IPS-18a (cell line): ENCODE measurements around the gene RAD9A.

ENCODE experiments used
- H3K27ac ChIP-seq: one replicate; pipeline ENCODE4 v1.5.1; 2013; ENCODE audit warnings: low read length
- H3K27me3 ChIP-seq: one replicate; pipeline ENCODE4 v1.6.1; 2013; ENCODE audit warnings: mild to moderate bottlenecking, low read length; ENCODE audit not compliant: control insufficient read depth, insufficient read depth
- H3K36me3 ChIP-seq: one replicate; pipeline ENCODE4 v1.6.1; 2013; ENCODE audit warnings: low read depth, low read length; ENCODE audit not compliant: control insufficient read depth
- H3K4me1 ChIP-seq: one replicate; pipeline ENCODE4 v1.6.1; 2013; ENCODE audit warnings: low read depth, low read length; ENCODE audit not compliant: control insufficient read depth
- H3K4me3 ChIP-seq: one replicate; pipeline ENCODE4 v1.5.1; 2013; ENCODE audit warnings: low read length
- H3K9ac ChIP-seq: one replicate; pipeline ENCODE4 v1.6.1; 2013; ENCODE audit warnings: mild to moderate bottlenecking, low read length, moderate library complexity
- H3K9me3 ChIP-seq: one replicate; pipeline ENCODE4 v1.6.1; 2013; ENCODE audit warnings: low read depth, low read length; ENCODE audit not compliant: control insufficient read depth

Gene RAD9A

DNA sequence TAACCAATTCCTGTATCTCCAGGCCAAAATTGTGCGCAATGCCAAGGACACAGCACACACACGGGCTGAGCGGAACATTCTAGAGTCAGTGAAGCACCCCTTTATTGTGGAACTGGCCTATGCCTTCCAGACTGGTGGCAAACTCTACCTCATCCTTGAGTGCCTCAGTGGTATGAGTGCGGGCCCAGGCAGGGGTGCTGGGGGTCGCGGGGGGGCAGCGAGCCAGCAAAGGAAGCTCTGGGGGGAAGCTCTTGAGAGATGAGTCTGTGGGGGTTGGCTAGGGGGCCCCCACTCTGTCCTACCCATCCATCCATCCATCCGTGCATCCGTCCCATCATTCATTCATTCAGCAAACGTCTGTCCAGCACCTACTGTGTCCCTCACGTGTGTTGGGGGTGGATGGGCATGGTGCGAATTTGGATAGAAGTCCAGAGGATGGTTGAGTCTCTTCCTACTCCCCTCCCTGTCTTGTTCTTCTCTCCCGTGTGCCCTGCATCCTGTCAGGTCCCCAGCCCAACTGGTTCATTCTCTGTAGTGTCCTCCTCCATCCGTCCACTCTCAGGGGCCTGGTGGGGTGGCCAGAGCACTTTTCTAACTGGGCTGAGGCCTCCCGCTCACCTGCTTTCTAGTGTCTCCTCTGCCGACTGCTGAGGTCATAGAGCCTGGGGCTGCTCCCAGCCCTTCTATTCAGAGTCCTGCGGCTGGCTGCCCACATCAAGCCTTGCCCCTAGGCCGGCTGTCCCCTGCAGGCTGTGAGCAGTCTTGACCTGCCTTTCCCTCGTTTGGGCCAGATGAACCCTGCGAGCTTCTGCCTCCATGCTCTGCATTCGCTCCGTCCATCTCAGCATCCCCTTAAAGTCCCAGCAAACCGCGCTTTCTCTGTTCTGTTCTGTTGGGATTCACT is 39.8 kb downstream of the RAD9A start:
- H3K9ac ChIP-seq: no peak overlapping the region
- H3K27ac ChIP-seq: no peak overlapping the region
- H3K27me3 ChIP-seq: no peaks in the 10 kb centered on the region
- peaks cover 19% of the 10 kb centered on the region for H3K36me3 ChIP-seq
- H3K4me3 ChIP-seq: no peak overlapping the region
- no peaks in the 10 kb centered on the region for H3K4me1 ChIP-seq
- no peaks in the 10 kb centered on the region for H3K9me3 ChIP-seq

DNA sequence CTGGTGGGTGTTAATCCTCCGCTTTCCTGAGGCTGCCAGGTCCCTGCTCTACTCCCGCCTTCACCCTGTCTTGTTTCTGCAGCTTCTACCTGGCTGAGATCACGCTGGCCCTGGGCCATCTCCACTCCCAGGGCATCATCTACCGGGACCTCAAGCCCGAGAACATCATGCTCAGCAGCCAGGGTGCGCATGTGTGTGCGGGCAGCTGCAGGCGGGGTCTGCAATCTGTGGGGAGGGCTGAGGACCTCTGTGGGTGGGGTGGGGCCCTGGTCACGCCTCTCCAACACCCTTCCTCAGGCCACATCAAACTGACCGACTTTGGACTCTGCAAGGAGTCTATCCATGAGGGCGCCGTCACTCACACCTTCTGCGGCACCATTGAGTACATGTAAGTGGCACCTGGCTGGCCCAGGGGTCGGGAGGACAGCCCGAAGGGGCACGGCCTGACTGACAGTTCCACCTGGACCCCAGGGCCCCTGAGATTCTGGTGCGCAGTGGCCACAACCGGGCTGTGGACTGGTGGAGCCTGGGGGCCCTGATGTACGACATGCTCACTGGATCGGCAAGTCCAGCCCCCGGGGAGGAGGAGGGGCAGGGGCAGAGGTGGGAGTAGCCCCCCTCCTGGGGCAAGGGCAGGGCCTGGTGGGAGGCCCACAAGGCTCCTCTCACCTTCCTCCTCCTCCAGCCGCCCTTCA is 41.0 kb downstream of the RAD9A start:
- Histone ChIP-seq H3K27me3 (no peaks in the 10 kb centered on the region), H3K9me3 (no peaks in the 10 kb centered on the region), H3K27ac (no peak overlapping the region), H3K9ac (no peak overlapping the region), H3K4me3 (no peak overlapping the region), H3K4me1 (no peaks in the 10 kb centered on the region), H3K36me3 (peaks cover 22% of the 10 kb centered on the region)

DNA sequence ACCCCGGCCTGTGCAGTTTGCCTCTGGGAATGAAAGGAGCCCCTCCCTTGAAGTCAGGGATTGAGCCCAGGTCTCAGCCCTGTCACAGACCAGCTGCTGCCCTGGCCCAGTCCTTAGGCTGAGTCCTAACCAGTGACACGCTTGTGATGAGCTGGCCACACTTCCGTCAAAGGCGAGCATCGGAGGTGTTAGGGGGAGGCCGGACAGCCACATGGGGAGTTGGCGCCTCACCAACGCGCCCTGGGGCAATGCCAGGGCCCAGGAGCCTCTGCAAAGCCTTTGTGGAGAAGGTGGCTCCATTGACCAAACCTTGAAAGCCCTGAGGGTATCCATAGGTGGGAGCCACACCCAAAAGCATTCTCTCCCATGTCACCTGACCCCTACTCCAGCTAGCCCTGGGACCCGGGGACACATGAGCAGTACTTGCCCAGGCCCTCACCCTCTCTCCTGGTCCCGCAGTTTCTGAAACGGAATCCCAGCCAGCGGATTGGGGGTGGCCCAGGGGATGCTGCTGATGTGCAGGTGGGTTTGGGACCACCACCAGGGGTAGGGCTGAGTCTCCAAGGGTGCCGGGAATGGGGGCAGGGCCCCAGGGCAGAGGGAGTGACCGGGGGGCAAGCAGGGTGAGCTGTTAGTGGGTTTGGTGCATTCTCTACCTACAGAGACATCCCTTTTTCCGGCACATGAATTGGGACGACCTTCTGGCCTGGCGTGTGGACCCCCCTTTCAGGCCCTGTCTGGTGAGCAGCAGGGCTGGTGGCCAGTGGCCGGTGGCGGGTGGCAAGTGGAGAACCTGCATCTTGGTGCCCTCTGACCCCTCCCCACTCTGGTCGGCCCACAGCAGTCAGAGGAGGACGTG is 42.0 kb downstream of the RAD9A start:
- Histone ChIP-seq H3K36me3 (peaks cover 24% of the 10 kb centered on the region), H3K9ac (no peak overlapping the region), H3K4me3 (no peak overlapping the region), H3K9me3 (no peaks in the 10 kb centered on the region), H3K27me3 (no peaks in the 10 kb centered on the region), H3K27ac (no peak overlapping the region), H3K4me1 (no peaks in the 10 kb centered on the region)

GRCh38 chr11:67434395-67434881 is 42.7 kb downstream of the RAD9A start:
- H3K9me3 ChIP-seq: no peaks in the 10 kb centered on the region
- no peaks in the 10 kb centered on the region for H3K27me3 ChIP-seq
- H3K4me3 ChIP-seq: no peak overlapping the region
- H3K4me1 ChIP-seq: no peaks in the 10 kb centered on the region
- no peak overlapping the region for H3K9ac ChIP-seq
- H3K27ac ChIP-seq: no peak overlapping the region
- peaks cover 24% of the 10 kb centered on the region for H3K36me3 ChIP-seq

DNA sequence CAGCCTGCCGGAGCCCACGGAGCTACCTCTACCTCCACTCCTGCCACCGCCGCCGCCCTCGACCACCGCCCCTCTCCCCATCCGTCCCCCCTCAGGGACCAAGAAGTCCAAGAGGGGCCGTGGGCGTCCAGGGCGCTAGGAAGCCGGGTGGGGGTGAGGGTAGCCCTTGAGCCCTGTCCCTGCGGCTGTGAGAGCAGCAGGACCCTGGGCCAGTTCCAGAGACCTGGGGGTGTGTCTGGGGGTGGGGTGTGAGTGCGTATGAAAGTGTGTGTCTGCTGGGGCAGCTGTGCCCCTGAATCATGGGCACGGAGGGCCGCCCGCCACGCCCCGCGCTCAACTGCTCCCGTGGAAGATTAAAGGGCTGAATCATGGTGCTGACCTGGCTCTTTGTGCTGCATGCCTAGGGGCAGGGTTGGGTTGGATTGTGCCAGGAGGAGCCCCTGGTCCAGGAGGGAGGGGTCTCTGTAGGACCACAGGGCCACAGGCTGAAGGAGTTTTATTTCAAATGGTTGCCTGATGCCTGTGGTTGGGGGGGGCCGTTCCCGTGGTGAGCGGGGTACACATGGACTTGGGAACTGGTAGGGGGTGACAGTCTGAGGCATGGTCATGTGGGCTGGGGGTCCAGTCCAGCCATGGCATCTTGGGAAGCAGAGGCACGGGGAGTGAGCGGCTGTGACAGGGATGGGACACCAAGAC is 43.4 kb downstream of the RAD9A start:
- Histone ChIP-seq H3K36me3 (peaks cover 24% of the 10 kb centered on the region), H3K27me3 (no peaks in the 10 kb centered on the region), H3K4me3 (no peak overlapping the region), H3K27ac (no peak overlapping the region), H3K4me1 (no peaks in the 10 kb centered on the region), H3K9ac (no peak overlapping the region), H3K9me3 (no peaks in the 10 kb centered on the region)

DNA sequence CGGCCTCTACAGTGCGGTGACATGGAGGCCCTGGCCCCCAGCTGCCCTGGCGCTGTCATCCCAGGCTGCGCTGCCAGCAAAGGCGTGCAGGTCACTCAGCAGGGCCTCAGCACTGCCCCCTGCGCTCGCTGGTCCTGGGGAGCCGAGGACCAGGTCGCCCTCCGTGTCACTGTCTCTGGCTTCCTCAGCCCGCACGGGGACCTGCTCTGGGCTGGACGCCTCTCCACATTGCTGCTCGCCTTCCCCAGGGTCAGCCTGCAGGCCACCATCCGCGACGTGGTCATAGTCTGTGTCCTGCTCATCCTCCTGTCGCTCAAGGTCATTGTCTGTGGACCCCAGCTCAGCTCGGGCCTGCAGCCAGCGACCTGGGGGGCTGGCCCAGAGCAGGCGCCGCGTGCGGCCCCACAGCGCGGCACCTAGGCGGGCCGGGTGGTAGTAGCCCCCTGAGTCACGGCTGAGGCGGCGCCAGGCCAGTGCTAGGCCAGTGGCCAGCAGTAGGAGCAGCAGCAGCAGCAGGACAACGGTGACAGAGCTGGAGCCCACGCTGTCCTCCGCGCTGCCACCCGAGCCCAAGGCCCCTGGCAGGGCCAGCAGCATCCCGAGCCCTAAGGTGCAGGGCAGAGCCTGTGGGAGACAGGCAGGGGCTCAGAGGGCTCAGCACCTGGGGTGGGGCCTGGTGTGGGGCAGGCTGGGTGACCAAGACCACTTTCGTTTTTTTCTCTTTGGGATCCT is 44.1 kb downstream of the RAD9A start:
- H3K9ac ChIP-seq: no peak overlapping the region
- no peaks in the 10 kb centered on the region for H3K4me1 ChIP-seq
- no peaks in the 10 kb centered on the region for H3K27me3 ChIP-seq
- H3K4me3 ChIP-seq: no peak overlapping the region
- H3K27ac ChIP-seq: no peak overlapping the region
- peaks cover 30% of the 10 kb centered on the region for H3K36me3 ChIP-seq
- H3K9me3 ChIP-seq: no peaks in the 10 kb centered on the region

DNA sequence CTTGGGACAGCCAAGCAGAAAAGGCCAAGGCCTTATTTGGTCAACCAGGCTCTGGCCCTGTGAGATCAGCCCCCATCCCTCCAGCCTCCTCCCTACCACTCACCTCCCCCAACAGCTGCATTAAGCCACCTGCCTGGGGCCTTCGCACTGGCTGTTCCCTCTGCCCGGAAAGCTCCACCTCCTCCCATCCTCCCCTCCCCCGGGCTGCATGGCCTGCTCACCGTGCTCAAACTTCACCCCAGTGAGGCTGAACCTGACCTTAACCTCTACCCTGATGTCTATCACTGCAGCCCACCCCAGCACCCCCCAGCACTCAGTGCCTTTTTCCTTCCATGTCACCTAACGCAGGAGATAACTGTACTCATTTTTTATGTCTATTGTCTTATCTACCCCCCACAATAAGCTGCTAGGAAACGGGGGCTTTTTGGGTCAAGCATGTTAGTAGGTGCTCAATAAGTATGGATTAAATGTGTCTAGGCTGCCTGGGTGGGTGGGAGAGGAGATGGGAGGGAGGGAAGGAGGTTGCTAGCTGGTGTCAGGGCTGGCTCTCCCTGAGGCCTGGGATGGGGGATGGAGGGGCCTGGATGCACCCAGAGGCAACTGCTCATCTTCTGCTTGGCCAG is 44.8 kb downstream of the RAD9A start:
- Histone ChIP-seq H3K4me1 (no peaks in the 10 kb centered on the region), H3K36me3 (peaks cover 30% of the 10 kb centered on the region), H3K4me3 (no peak overlapping the region), H3K27me3 (no peaks in the 10 kb centered on the region), H3K27ac (peak overlapping the region; percentile 30), H3K9me3 (no peaks in the 10 kb centered on the region), H3K9ac (no peak overlapping the region)

DNA sequence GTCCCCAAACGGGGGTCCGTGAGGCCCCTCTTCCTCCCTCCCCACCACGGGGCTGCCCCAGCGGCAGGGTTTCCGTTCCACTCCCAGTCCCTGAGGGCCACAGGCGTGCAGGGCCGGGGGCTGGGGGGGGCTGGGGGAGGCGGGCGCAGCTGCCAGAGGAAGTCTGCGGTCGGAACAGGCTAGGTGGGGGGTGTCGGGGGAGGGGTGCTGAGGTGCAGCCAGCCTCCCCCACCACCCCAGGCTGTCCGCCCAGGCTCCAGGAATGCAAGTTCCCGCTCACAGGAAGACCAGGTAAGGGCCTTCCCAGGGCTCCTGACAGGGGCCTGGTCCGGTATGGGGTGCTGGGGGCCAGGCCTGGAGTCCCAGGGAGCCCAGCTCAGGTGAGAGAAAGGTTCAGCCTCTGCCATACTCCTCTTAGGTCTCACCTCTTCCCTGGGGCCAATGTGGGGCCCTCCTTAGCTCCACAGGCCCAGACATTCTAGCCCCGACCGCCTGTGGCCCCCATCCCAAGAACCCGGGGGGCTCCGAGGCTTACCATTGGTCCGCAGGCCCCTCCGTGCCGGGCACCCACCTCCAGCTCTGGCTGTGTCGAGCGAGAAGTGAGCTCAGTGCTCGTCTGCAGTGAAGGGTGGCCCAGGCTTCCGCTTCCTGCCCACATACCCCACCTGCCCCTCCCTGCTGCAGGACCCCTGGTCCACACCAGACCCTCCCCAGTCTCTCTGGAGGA is 45.5 kb downstream of the RAD9A start, which contains the start of gene PTPRCAP:
PTPRCAP (minus strand) TSS at position 601 of the 727 bp plus-strand sequence; CDS start at position 538, 63 bp downstream.
- no peak within 1 kb of the TSS for H3K4me3 ChIP-seq
- H3K27ac ChIP-seq: peak within 1 kb of the TSS; percentile 30
- H3K9me3 ChIP-seq: no peaks in the 10 kb centered on the region
- no peaks in the 10 kb centered on the region for H3K4me1 ChIP-seq
- H3K36me3 ChIP-seq: peaks cover 30% of the 10 kb centered on the region
- no peak within 1 kb of the TSS for H3K9ac ChIP-seq
- H3K27me3 ChIP-seq: no peaks in the 10 kb centered on the region

DNA sequence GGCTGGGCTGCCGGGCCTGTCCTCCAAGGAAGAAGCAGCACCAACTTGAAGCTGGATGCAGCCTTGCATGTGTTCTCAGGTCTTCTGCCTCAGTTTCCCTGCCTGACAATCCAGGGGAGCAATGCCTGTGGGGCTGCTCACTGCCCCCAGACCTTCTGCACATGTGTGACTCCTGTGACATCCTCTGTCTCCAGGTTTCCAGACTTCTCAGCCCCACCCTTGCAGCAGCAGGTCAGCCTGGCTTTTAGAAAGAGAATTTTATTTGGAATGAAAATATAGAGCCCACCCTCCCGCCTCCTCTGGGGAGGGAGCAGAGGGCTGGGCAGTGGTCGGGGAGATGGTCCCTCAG is 46.0 kb downstream of the RAD9A start:
- no peak overlapping the region for H3K27ac ChIP-seq
- no peak overlapping the region for H3K9ac ChIP-seq
- H3K4me1 ChIP-seq: no peaks in the 10 kb centered on the region
- no peaks in the 10 kb centered on the region for H3K9me3 ChIP-seq
- H3K36me3 ChIP-seq: peaks cover 28% of the 10 kb centered on the region
- H3K4me3 ChIP-seq: no peak overlapping the region
- H3K27me3 ChIP-seq: no peaks in the 10 kb centered on the region
